SK-N-SH (cell line): ENCODE results near the gene TUFM. TPM values are rescaled to one million over a fixed set of nuclear protein-coding genes. Genes with fewer than 3 reads are reported as not detected.

Experiments used
- CTCF ChIA-PET: fragments of 300-600, 350-600 bp; formaldehyde crosslinking; extraction: SDS; loops from one replicate; lab custom pipeline; 2021; lab: Yijun Ruan, JAX
- POLR2A ChIA-PET: fragments of 350-600 bp; sonication (Branson Sonifier 250); formaldehyde crosslinking; extraction: SDS; loops from one replicate; lab custom pipeline; 2020; ENCODE audit warnings: antibody characterized with exemption, inconsistent platforms; lab: Yijun Ruan, JAX
- DNase-seq: peaks from one replicate; pipeline ENCODE4 v3.0.0; 2012
- H2AFZ ChIP-seq: fragments of 200-600 bp; sonication (generic); 2 replicates; pipeline ENCODE4 v1.8.1; 2016; ENCODE audit warnings: antibody characterized with exemption, mild to moderate bottlenecking, low read depth
- H3F3A ChIP-seq: fragments of 200-600 bp; sonication (generic); replicated peaks from 2 replicates; pipeline ENCODE3; 2016; ENCODE audit warnings: antibody characterized with exemption, mild to moderate bottlenecking; ENCODE audit not compliant: insufficient read depth
- H3K27ac ChIP-seq, 2 experiments: fragments of 200-500 bp in 1 of 2; fragments of 200-600 bp in 1 of 2; sonication (Bioruptor generic) in 1 of 2; sonication (generic), shearing (Covaris generic) in 1 of 2; 2 replicates each; pipeline versions ENCODE4 v1.5.1 to v1.6.1; 2014 to 2016; ENCODE audit warnings: low read depth in 2 of 2, inconsistent platforms in 1 of 2, low read length in 1 of 2, mild to moderate bottlenecking in 1 of 2, mixed read lengths in 1 of 2
- H3K27me3 ChIP-seq: fragments of 200-600 bp; sonication (generic), shearing (Covaris generic); 2 replicates; pipeline ENCODE4 v1.6.1; 2016; ENCODE audit warnings: mixed run types; ENCODE audit not compliant: insufficient read depth
- H3K36me3 ChIP-seq, 2 experiments: fragments of 200-500 bp in 1 of 2; fragments of 200-600 bp in 1 of 2; sonication (Bioruptor generic) in 1 of 2; sonication (generic) in 1 of 2; replicated peaks in 1 of 2; 2 replicates each; pipeline versions ENCODE3 to v1.5.1; 2014 to 2016; ENCODE audit warnings: low read length in 1 of 2, mild to moderate bottlenecking in 1 of 2; ENCODE audit not compliant: insufficient read depth in 2 of 2, control insufficient read depth in 1 of 2
- H3K4me1 ChIP-seq, 2 experiments: fragments of 200-500 bp in 1 of 2; fragments of 200-600 bp in 1 of 2; sonication (Bioruptor generic) in 1 of 2; sonication (generic), shearing (Covaris generic) in 1 of 2; 2 replicates each; pipeline versions ENCODE4 v1.5.1 to v1.6.1; 2014 to 2016; ENCODE audit warnings: low read depth in 1 of 2, low read length in 1 of 2, mixed run types in 1 of 2; ENCODE audit not compliant: insufficient read depth in 2 of 2, control insufficient read depth in 1 of 2
- H3K4me2 ChIP-seq: fragments of 200-600 bp; sonication (generic), shearing (Covaris generic); 2 replicates; pipeline ENCODE4 v1.6.1; 2017; ENCODE audit warnings: mixed run types
- H3K4me3 ChIP-seq, 2 experiments: fragments of 200-500 bp in 1 of 2; fragments of 200-600 bp in 1 of 2; sonication (Bioruptor generic) in 1 of 2; sonication (generic), shearing (Covaris generic) in 1 of 2; 2 replicates each; pipeline versions ENCODE4 v1.5.1 to v1.8.1; 2014 to 2016; ENCODE audit warnings: low read depth in 2 of 2, inconsistent platforms in 1 of 2, low read length in 1 of 2, mild to moderate bottlenecking in 1 of 2, mixed read lengths in 1 of 2, moderate library complexity in 1 of 2
- H3K79me2 ChIP-seq: fragments of 200-600 bp; sonication (generic); 2 replicates; pipeline ENCODE4 v1.8.1; 2017; ENCODE audit warnings: mild to moderate bottlenecking; ENCODE audit not compliant: insufficient read depth
- H3K9ac ChIP-seq: fragments of 200-600 bp; sonication (generic); 2 replicates; pipeline ENCODE4 v1.6.1; 2017; ENCODE audit warnings: mixed run types
- H3K9me2 ChIP-seq: fragments of 200-600 bp; sonication (generic); 2 replicates; pipeline ENCODE4 v1.6.1; 2017; ENCODE audit warnings: mixed run types
- H3K9me3 ChIP-seq: fragments of 200-600 bp; sonication (generic); 2 replicates; pipeline ENCODE4 v1.6.1; 2017; ENCODE audit warnings: mixed run types, mild to moderate bottlenecking, moderate library complexity
- H4K20me1 ChIP-seq: fragments of 200-600 bp; sonication (generic); 2 replicates; pipeline ENCODE4 v1.6.1; 2017; ENCODE audit warnings: mild to moderate bottlenecking, mixed run types; ENCODE audit not compliant: insufficient read depth
- CHD2 ChIP-seq: fragments of 150-350 bp; IDR thresholded peaks from 2 replicates; pipeline ENCODE4 v1.6.1; 2018; ENCODE audit warnings: low read length; ENCODE audit not compliant: partially characterized antibody
- ELF1 ChIP-seq: IDR thresholded peaks from 2 replicates; pipeline ENCODE4 v1.4.0; 2012
- EZH2phosphoT487 ChIP-seq: fragments of 200-600 bp; sonication (generic); IDR thresholded peaks from 2 replicates; pipeline ENCODE4 v1.6.1; 2017; ENCODE audit warnings: low read depth, mixed run types, mild to moderate bottlenecking, antibody characterized with exemption, moderate library complexity, borderline replicate concordance
- FOXM1 ChIP-seq: IDR thresholded peaks from 2 replicates; pipeline ENCODE4 v1.4.0; 2012; ENCODE audit warnings: low read depth, mild to moderate bottlenecking
- GABPA ChIP-seq: IDR thresholded peaks from 2 replicates; pipeline ENCODE4 v1.4.0; 2012; ENCODE audit warnings: low read depth, mild to moderate bottlenecking
- GATA2 ChIP-seq: sonication (generic); formaldehyde crosslinking; IDR thresholded peaks from 2 replicates; pipeline ENCODE4 v1.5.0; 2020; ENCODE audit warnings: mild to moderate bottlenecking, missing genetic modification reagents
- IRF3 ChIP-seq: fragments of 150-350 bp; IDR thresholded peaks from 2 replicates; pipeline ENCODE4 v1.6.1; 2016; ENCODE audit warnings: mild to moderate bottlenecking, low read depth, low read length
- JUND ChIP-seq: IDR thresholded peaks from 2 replicates; pipeline ENCODE4 v1.4.0; 2012
- NFIC ChIP-seq: IDR thresholded peaks from 2 replicates; pipeline ENCODE4 v1.4.0; 2012; ENCODE audit warnings: borderline replicate concordance
- PBX3 ChIP-seq: IDR thresholded peaks from 2 replicates; pipeline ENCODE4; 2012
- POLR2AphosphoS5 ChIP-seq: IDR thresholded peaks from 2 replicates; pipeline ENCODE4 v1.6.1; 2012; ENCODE audit warnings: low read depth, low read length
- RAD21 ChIP-seq: IDR thresholded peaks from 2 replicates; pipeline ENCODE4 v1.6.1; 2012; ENCODE audit warnings: mild to moderate bottlenecking, low read length
- RCOR1 ChIP-seq: fragments of 150-350 bp; IDR thresholded peaks from 2 replicates; pipeline ENCODE4 v1.6.1; 2017; ENCODE audit warnings: antibody characterized with exemption, low read length
- RFX5 ChIP-seq: IDR thresholded peaks from 2 replicates; pipeline ENCODE4 v1.6.1; 2012; ENCODE audit warnings: mild to moderate bottlenecking, improper control_type of control experiment, low read length
- SIN3A ChIP-seq: IDR thresholded peaks from 2 replicates; pipeline ENCODE4 v1.6.1; 2012; ENCODE audit warnings: low read depth, mild to moderate bottlenecking, low read length, moderate library complexity, borderline replicate concordance
- TCF12 ChIP-seq: IDR thresholded peaks from 2 replicates; pipeline ENCODE4 v1.4.0; 2012
- TEAD4 ChIP-seq: IDR thresholded peaks from 2 replicates; pipeline ENCODE4 v1.4.0; 2012; ENCODE audit warnings: mild to moderate bottlenecking, borderline replicate concordance; ENCODE audit not compliant: insufficient read depth
- USF1 ChIP-seq: IDR thresholded peaks from 2 replicates; pipeline ENCODE4 v1.4.0; 2012; ENCODE audit warnings: low read depth, borderline replicate concordance
- USF2 ChIP-seq: fragments of 150-350 bp; IDR thresholded peaks from 2 replicates; pipeline ENCODE4 v1.6.1; 2017; ENCODE audit warnings: antibody characterized with exemption, low read length, low read depth, borderline replicate concordance
- ZBTB33 ChIP-seq: IDR thresholded peaks from 2 replicates; pipeline ENCODE4 v1.4.0; 2012; ENCODE audit warnings: low read depth, borderline replicate concordance
- WGBS: methylation state at CpG from one replicate; pipeline ENCODE4 v1.1.6; 2017; ENCODE audit warnings: low lambda C conversion rate; 5-methylcytosine and 5-hydroxymethylcytosine counted together
- polyA plus RNA-seq, 3 experiments: library from polyadenylated mRNA; depleted of rRNA; stranded (reverse); fragments of >200 nt; gene quantifications; 2 replicates each; pipeline ENCODE4 v1.2.3, GENCODE V29; 2012

The TUFM gene
- polyA plus RNA-seq, 1 of the 3 experiments (the other 2 are of a cell fraction): 358 TPM

- Histone ChIP-seq H3K4me1 (no peaks in the 10 kb centered on the region), H3K27me3 (no peaks in the 10 kb centered on the region), H4K20me1 (no peaks in the 10 kb centered on the region), H3K79me2 (peaks cover 12% of the 10 kb centered on the region; the same call in 1 of the 2 replicates), H3F3A (peaks cover 38% of the 10 kb centered on the region), H3K9me3 (no peaks in the 10 kb centered on the region), H3K4me2 (no peak overlapping the region), H3K9ac (no peak overlapping the region), H3K27ac (no peak overlapping the region), H2AFZ (no peak overlapping the region), H3K4me3 (no peak overlapping the region), H3K36me3 (peaks cover 24 to 45% of the 10 kb centered on the region in 2 experiments), H3K9me2 (no peaks in the 10 kb centered on the region)
- TF ChIP-seq RAD21 (no peak), IRF3 (no peak), RFX5 (no peak), ELF1 (no peak), FOXM1 (no peak), JUND (no peak), USF1 (no peak), CHD2 (no peak), ZBTB33 (no peak), SIN3A (no peak), TEAD4 (no peak), TCF12 (no peak), POLR2AphosphoS5 (no peak; the same call in 1 of the 2 replicates), NFIC (no peak), USF2 (no peak), EZH2phosphoT487 (no peak), RCOR1 (no peak), PBX3 (no peak), GABPA (no peak), GATA2 (CRISPR knock-in tag) (no peak)
- CTCF ChIA-PET: interaction anchor here (1.4 kb wide), 1 partner anchor 107 kb away, joined by 5 read pairs; no protein-coding TSS in a partner anchor
- DNase-seq: no peak
- 100% methylated on average over 7 of the region's 7 CpGs for WGBS
- POLR2A ChIA-PET: interaction anchor here (1.4 to 2.7 kb wide), 3 partner anchors 8 to 15 kb away, joined by 5 to 9 read pairs (median 8); partner anchors contain the start of genes ATXN2L and TUFM
Measured at GRCh38 chr16:28837672-28838557, 8.2 kb downstream of the TUFM start.
